ENCODE data around the gene SLC30A10.
"Not testable (repeated sequence)": the region's sequence is repeated elsewhere in the genome, so short reads cannot be mapped to it uniquely, and the experiment has no call there.

Gene SLC30A10

GRCh38 chr1:219927956-219928790, at the start of gene SLC30A10:
Gene SLC30A10 (minus strand): TSS chr1:219928557. CDS start chr1:219928440, 117 bp downstream.
- DNase-seq = no peak

- DNase-seq = no peak
These were observed 44.9 kb upstream of the SLC30A10 start for GRCh38 chr1:219973213-219973612.

DNA sequence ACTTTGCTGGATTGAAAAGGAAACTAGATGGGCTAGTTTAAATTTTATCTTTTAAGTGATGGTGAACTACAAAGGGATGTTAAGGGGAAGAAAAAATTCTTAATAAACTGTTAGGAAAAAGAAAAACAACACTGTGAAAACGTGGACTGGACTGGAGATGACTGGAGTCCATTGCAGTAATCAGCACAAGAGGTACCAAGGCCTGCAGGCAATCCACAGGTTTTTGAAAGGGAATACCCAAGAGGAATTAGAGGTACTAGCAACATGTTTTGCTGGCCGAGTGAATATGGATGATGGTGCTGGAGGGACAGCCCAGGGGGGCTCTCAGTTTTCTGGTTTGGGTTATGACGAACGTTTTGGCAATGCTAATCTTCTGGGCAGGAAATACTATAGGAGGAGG, 39.0 kb upstream of the SLC30A10 start:
- DNase-seq = no peak

DNA sequence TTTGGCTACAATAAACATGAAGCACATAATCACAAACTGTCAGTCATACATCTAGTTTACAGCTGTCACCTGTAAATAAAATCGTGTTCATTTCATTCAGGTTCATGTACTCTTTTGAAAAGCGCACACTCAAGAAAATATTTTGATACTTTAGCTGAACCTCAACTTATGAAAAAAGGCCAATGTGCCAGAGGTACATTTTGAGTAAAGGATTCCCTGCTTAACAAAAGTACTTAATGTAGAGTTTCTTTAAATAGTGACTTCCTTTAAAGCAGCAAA, 37.7 kb upstream of the SLC30A10 start:
- DNase-seq = no peak

DNA sequence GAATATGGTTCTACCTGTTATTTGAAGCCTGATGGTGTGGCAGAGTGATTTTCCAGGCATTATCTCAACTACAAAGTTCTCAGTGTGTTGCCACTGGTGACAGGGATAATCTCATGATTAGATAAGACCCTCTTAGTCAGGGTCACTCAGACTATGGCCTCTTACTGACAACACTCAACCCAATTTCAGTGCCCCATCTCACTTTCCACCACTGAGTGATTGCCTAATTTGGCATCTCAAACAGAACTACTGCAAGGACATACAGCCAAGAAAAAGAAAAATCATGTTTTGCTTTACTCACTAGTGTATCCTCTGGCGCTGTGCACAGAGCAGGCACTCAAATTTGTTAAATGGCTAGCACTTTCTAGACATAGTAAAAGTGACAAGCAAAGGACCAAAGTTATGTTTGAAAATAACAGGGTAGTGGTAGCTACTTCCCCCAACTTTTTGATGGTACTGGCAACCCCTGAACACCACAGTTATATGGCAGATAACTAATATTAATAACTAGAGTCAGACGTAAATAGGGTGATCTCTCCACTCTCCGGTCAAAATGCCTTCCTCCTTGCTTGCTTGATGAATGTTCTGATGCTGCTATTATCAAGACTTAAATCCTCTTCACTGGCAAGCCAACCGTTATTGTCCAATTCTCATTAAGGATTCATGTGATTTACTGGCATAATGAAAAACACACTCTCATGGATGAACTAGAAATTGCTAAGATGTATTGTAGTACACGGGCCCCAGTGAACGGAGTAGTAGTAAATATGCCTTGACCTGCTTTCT, 37.1 kb upstream of the SLC30A10 start:
- no peak for DNase-seq

DNA sequence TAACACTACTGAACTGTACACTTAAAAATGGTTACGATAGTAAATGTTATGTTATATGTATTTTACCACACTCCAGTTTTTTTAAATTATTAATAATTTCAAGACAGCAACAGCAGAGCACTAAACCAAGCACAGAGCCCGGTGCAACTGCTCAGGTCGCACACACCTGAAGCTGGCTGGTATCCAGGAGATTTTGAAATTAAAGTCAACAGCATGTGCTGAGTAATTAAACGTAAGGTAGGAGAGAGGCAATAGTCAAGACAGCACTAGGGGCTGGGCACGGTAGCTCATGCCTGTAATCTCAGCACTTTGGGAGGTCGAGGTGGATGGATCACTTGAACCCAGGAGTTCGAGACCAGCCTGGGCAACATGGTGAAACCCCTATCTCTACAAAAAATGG, 35.1 kb upstream of the SLC30A10 start:
- no peak for DNase-seq

DNA sequence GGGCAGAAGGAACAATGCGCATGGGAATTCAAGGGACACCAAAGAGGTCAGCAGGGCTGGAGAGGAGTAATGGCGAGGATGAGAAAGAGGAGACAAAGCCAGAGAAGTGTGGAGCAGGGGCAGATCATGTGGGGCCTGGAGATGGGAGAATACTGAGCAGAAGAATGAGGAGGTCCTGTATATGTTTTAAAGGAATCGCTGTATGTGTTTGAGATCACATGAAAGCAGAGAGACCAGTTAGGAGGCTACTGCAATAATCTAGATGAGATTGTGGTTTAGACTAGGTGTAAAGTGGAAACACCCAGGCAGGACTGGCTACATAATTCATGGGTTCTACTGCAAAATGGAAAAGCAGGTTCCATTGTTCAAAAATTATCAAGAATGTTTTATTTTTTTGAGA, 33.3 kb upstream of the SLC30A10 start:
- DNase-seq = no peak

- no peak for DNase-seq
These were observed 31.3 kb upstream of the SLC30A10 start for GRCh38 chr1:219959540-219960203.

- no peak for DNase-seq
These were observed 30.6 kb upstream of the SLC30A10 start for GRCh38 chr1:219958875-219959417.

- no peak for DNase-seq
These were observed 26.5 kb upstream of the SLC30A10 start for GRCh38 chr1:219954736-219955421.

DNA sequence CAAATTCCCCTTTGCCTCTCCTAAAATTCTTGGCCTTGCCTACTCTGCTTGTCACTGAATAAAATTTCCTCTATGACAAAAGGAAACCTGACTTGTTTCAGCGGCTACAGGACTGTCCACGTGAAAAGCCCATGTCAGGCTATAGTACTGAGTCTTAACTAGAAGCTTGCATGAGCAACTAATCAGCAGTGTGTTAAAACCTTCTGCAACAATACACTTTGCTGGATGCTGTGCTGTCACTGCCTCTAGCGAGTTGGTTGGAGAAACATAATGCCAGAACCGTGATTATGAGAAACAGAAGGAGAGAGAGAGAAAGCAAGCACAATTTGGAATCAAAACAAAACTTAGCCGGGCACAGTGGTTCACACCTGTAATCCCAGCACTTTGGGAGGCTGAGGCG, 25.7 kb upstream of the SLC30A10 start:
- no peak for DNase-seq

DNA sequence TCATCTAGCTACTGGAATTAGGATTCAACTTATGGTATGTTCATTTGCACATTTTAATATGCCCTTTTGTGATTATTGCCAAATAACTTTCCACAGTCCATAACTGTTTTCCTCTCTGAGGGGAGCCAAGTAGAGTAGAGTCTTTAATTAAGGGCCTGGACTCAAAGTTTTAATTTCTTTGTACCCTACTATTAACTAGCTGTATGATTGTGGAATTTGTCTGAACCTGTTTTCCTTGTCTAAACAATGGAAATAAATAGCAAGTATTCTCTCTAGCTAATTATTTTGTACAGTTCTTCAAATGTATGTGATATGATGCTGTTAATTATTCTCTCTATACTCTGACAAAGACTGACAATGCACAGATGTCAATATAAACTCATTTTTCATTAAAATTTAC, 24.0 kb upstream of the SLC30A10 start:
- no peak for DNase-seq

DNA sequence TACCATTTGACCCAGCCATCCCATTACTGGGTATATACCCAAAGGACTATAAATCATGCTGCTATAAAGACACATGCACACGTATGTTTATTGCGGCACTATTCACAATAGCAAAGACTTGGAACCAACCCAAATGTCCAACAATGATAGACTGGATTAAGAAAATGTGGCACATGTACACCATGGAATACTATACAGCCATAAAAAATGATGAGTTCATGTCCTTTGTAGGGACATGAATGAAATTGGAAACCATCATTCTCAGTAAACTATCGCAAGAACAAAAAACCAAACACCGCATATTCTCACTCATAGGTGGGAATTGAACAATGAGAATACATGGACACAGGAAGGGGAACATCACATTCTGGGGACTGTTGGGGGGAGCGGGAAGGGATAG, 20.9 kb upstream of the SLC30A10 start:
- not testable (repeated sequence) for DNase-seq

DNA sequence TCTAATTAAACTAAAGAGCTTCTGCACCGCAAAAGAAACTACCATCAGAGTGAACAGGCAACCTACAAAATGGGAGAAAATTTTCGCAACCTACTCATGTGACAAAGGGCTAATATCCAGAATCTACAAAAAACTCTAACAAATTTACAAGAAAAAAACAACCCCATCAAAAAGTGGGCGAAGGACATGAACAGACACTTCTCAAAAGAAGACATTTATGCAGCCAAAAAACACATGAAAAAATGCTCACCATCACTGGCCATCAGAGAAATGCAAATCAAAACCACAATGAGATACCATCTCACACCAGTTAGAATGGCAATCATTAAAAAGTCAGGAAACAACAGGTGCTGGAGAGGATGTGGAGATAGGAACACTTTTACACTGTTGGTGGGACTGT, 20.4 kb upstream of the SLC30A10 start:
- DNase-seq = not testable (repeated sequence)

DNA sequence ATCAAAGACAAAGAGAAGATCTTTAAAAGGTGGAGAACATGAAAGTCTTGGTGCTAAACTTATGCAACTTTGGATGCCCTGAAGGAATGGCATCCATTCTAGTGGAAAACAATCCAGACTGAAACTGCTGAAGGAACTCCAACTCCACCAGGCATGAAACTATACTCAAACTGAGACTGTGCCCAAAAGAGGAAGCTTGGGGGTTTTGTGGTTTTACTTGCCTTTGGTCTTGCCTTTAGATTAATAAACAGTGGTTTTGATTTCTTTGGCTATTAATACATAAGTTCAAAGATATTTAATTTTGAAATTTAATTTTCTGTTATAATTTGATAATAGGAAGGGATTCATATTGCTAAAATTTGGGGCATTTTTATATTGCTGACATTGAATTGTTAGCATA, 17.4 kb upstream of the SLC30A10 start:
- DNase-seq = no peak

GRCh38 chr1:219941179-219942118, 13.1 kb upstream of the SLC30A10 start:
- DNase-seq = no peak

DNA sequence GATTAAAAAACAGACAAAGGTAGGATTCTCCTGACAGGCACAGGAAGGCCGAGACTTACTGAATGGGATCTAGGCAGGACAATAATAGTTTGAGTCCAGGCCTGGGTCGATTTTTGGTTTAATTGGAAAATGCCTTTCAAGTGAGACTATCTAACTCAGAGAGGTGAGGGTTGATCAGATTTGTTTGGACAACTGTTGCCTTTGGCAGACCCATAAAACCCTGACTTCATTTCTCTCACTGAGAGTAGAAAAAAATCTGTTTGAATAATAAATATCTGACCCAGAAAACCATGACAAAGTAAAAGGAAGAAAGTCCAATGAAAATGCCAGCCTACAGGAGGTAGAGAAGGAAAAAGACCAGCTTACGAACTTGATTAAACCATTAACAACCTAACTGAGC, 12.3 kb upstream of the SLC30A10 start:
- no peak for DNase-seq

DNA sequence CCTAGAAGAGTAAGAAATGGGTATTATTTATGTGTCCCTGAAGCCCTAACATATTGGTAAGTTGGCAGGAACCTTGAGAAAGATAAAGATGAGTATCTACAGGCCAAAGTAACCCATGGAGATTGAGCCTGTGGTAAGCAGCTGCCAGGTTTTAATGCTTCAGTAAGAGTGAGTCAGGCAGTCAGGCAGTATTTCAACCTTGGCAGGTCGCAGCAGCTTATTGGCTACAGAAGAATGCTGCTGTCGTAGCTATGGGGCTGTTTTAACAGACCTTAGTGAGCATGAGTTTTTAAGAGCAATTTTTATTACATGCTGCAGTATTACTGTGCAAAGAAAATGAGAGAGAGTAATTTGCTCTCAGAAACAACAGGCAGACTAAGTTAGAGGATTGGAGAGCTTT, 10.3 kb upstream of the SLC30A10 start:
- no peak for DNase-seq

- not testable (repeated sequence) for DNase-seq
These were observed 5.4 kb upstream of the SLC30A10 start for GRCh38 chr1:219933763-219934162.

DNA sequence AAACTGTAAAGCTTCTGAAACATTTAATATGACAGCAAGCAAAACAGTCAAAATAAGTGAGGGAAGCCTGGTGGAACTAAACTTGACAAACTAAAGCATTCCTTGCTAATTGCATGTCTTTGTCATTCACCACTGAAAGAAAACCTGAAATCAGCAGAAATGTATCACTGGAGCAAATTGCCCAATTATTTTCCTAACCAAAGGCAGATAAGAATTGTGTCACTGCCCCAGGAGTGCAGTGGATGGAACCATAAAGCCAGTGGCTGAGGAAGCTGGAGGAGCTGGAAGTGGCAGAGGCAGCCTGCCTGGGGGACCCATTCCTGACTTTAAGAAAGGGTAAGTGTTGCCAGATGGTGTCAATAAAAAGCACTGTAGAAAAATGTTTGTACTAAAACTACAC, 2.7 kb upstream of the SLC30A10 start:
- no peak for DNase-seq

- no peak for DNase-seq
These were observed 398 bp upstream of the SLC30A10 start for GRCh38 chr1:219928791-219929118.

Measured in CD4-positive, alpha-beta T cell treated with Interleukin-15 for 1 hour (primary cell).